IMR-90 (cell line): Measurements from ENCODE around the gene UBN1. TPM values are rescaled to one million over a fixed set of nuclear protein-coding genes. Genes with fewer than 3 reads are reported as not detected.
A peak's percentile ranks its signal among the peaks of the same experiment; 100 is the strongest.

Experiments used
- ATAC-seq: fragments of 200-7000 bp; cut with Tn5 transposase; 2 replicates; pipeline ENCODE4 v1.9.1; 2020; ENCODE audit warnings: low read depth, mild to moderate bottlenecking, moderate library complexity
- BruUV-seq: library from RNA; stranded (reverse); fragments of 400-500 nt; replicated peaks from 2 replicates; lab custom pipeline; 2021; lab: Mats Ljungman, UMichigan
- CTCF ChIA-PET: fragments of 300-600 bp; formaldehyde crosslinking; extraction: SDS; loops from one replicate; lab custom pipeline; 2021; ENCODE audit warnings: antibody characterized with exemption; lab: Yijun Ruan, JAX
- POLR2A ChIA-PET: fragments of 300-600 bp; sonication (Branson Sonifier 250); formaldehyde crosslinking; loops from one replicate; lab custom pipeline; 2022; ENCODE audit warnings: antibody characterized with exemption; ENCODE audit not compliant: unreplicated experiment; lab: Charles Lee
- DNase-seq: peaks from one replicate; pipeline ENCODE4 v3.0.0; 2013
- H2AFZ ChIP-seq: replicated peaks from 2 replicates; pipeline ENCODE3; 2013; ENCODE audit warnings: low read length, mild to moderate bottlenecking; ENCODE audit not compliant: poor library complexity
- H2AK5ac ChIP-seq: 2 replicates; pipeline ENCODE4 v1.6.1; 2013; ENCODE audit warnings: low read depth, low read length, inconsistent platforms
- H2AK9ac ChIP-seq: replicated peaks from 2 replicates; pipeline ENCODE3; 2013; ENCODE audit warnings: mild to moderate bottlenecking, low read depth, low read length, moderate library complexity; ENCODE audit not compliant: poor library complexity
- H2BK120ac ChIP-seq: 2 replicates; pipeline ENCODE4 v1.6.1; 2013; ENCODE audit warnings: low read depth, low read length, inconsistent platforms
- H2BK15ac ChIP-seq: 3 replicates; pipeline ENCODE4 v1.6.1; 2013; ENCODE audit warnings: low read depth, low read length, inconsistent platforms
- H2BK20ac ChIP-seq: 2 replicates; pipeline ENCODE4 v1.6.1; 2013; ENCODE audit warnings: low read depth, mild to moderate bottlenecking, inconsistent platforms, low read length, moderate library complexity
- H2BK5ac ChIP-seq: 2 replicates; pipeline ENCODE4 v1.6.1; 2013; ENCODE audit warnings: mild to moderate bottlenecking, low read depth, low read length, inconsistent platforms; ENCODE audit not compliant: poor library complexity, severe bottlenecking
- H3K14ac ChIP-seq: replicated peaks from 2 replicates; pipeline ENCODE4 v1.6.1; 2013; ENCODE audit warnings: low read depth, low read length, inconsistent platforms
- H3K18ac ChIP-seq: 2 replicates; pipeline ENCODE4 v1.6.1; 2013; ENCODE audit warnings: low read depth, low read length, control low read depth
- H3K23ac ChIP-seq: 2 replicates; pipeline ENCODE4 v1.6.1; 2013; ENCODE audit warnings: low read depth, low read length, inconsistent platforms
- H3K27ac ChIP-seq: 2 replicates; pipeline ENCODE4 v1.5.1; 2013; ENCODE audit warnings: mild to moderate bottlenecking, control low read depth, low read length; ENCODE audit not compliant: insufficient read depth
- H3K27me3 ChIP-seq: 2 replicates; pipeline ENCODE4 v1.6.1; 2013; ENCODE audit warnings: low read length; ENCODE audit not compliant: control insufficient read depth, insufficient read depth
- H3K36me3 ChIP-seq: 2 replicates; pipeline ENCODE4 v1.6.1; 2013; ENCODE audit warnings: low read length, mixed read lengths; ENCODE audit not compliant: control insufficient read depth, insufficient read depth
- H3K4ac ChIP-seq: 2 replicates; pipeline ENCODE4 v1.6.1; 2013; ENCODE audit warnings: low read depth, low read length, inconsistent platforms
- H3K4me1 ChIP-seq: 2 replicates; pipeline ENCODE4 v1.6.1; 2013; ENCODE audit warnings: low read length, mixed read lengths; ENCODE audit not compliant: control insufficient read depth, insufficient read depth
- H3K4me2 ChIP-seq: 2 replicates; pipeline ENCODE4 v1.6.1; 2013; ENCODE audit warnings: low read depth, mild to moderate bottlenecking, control low read depth, low read length, moderate library complexity
- H3K4me3 ChIP-seq: 2 replicates; pipeline ENCODE4 v1.5.1; 2013; ENCODE audit warnings: low read depth, mild to moderate bottlenecking, control low read depth, low read length, moderate library complexity; ENCODE audit not compliant: insufficient read depth
- H3K56ac ChIP-seq: 2 replicates; pipeline ENCODE4 v1.6.1; 2013; ENCODE audit warnings: low read length, inconsistent platforms; ENCODE audit not compliant: insufficient read depth; ENCODE audit errors: extremely low read depth
- H3K79me1 ChIP-seq, 2 experiments: 2 replicates each; pipeline ENCODE4 v1.6.1; 2013; ENCODE audit warnings: low read length in 2 of 2, inconsistent platforms in 1 of 2, low read depth in 1 of 2
- H3K9ac ChIP-seq: 2 replicates; pipeline ENCODE4 v1.6.1; 2013; ENCODE audit warnings: low read depth, low read length, control low read depth
- H3K9me1 ChIP-seq: 2 replicates; pipeline ENCODE4 v1.6.1; 2013; ENCODE audit warnings: low read length, inconsistent platforms; ENCODE audit not compliant: insufficient read depth
- H3K9me3 ChIP-seq: 2 replicates; pipeline ENCODE4 v1.6.1; 2013; ENCODE audit warnings: low read length; ENCODE audit not compliant: control insufficient read depth, insufficient read depth
- H4K20me1 ChIP-seq: 2 replicates; pipeline ENCODE4 v1.6.1; 2013; ENCODE audit warnings: low read length, inconsistent platforms; ENCODE audit not compliant: insufficient read depth
- H4K5ac ChIP-seq: 2 replicates; pipeline ENCODE4 v1.6.1; 2013; ENCODE audit warnings: mild to moderate bottlenecking, low read depth, low read length, control low read depth
- H4K8ac ChIP-seq, 2 experiments: 2 replicates each; pipeline ENCODE4 v1.6.1; 2013; ENCODE audit warnings: low read depth in 2 of 2, low read length in 2 of 2, control low read depth in 1 of 2, inconsistent platforms in 1 of 2
- H4K91ac ChIP-seq: 2 replicates; pipeline ENCODE4 v1.6.1; 2013; ENCODE audit warnings: low read depth, low read length, inconsistent platforms; ENCODE audit not compliant: insufficient read depth
- BHLHE40 ChIP-seq: fragments of 150-350 bp; IDR thresholded peaks from 2 replicates; pipeline ENCODE4 v1.6.1; 2016; ENCODE audit warnings: mild to moderate bottlenecking, low read depth, low read length
- CEBPB ChIP-seq: IDR thresholded peaks from 2 replicates; pipeline ENCODE4 v1.6.1; 2012; ENCODE audit warnings: low read depth, low read length, improper control_type of control experiment
- CHD1 ChIP-seq: IDR thresholded peaks from 2 replicates; pipeline ENCODE4 v1.6.1; 2012; ENCODE audit warnings: low read depth, low read length, improper control_type of control experiment
- CTCF ChIP-seq: conservative IDR thresholded peaks from 2 replicates; pipeline ENCODE4 v1.5.1; 2012; ENCODE audit warnings: mild to moderate bottlenecking, low read depth, low read length, improper control_type of control experiment
- FOS ChIP-seq: fragments of 150-350 bp; IDR thresholded peaks from 2 replicates; pipeline ENCODE4 v1.6.1; 2016; ENCODE audit warnings: low read depth, low read length
- MAFK ChIP-seq: IDR thresholded peaks from 2 replicates; pipeline ENCODE4 v1.6.1; 2012; ENCODE audit warnings: low read depth, low read length, improper control_type of control experiment
- MXI1 ChIP-seq: IDR thresholded peaks from 2 replicates; pipeline ENCODE4 v1.6.1; 2012; ENCODE audit warnings: low read depth, mild to moderate bottlenecking, low read length, moderate library complexity, borderline replicate concordance
- NFE2L2 ChIP-seq: fragments of 150-350 bp; IDR thresholded peaks from 2 replicates; pipeline ENCODE4 v1.6.1; 2016; ENCODE audit warnings: low read depth, mild to moderate bottlenecking, low read length
- POLR2A ChIP-seq: IDR thresholded peaks from 2 replicates; pipeline ENCODE4 v1.6.1; 2012; ENCODE audit warnings: mild to moderate bottlenecking, low read depth, low read length
- RAD21 ChIP-seq: IDR thresholded peaks from 2 replicates; pipeline ENCODE4 v1.6.1; 2012; ENCODE audit warnings: low read length, improper control_type of control experiment
- RCOR1 ChIP-seq: IDR thresholded peaks from 2 replicates; pipeline ENCODE4 v1.6.1; 2012; ENCODE audit warnings: mild to moderate bottlenecking, low read length, improper control_type of control experiment; ENCODE audit not compliant: insufficient replicate concordance
- RFX5 ChIP-seq: IDR thresholded peaks from 2 replicates; pipeline ENCODE4 v1.8.0; 2012; ENCODE audit warnings: low read depth, mild to moderate bottlenecking, low read length, moderate library complexity
- SMC3 ChIP-seq: fragments of 150-350 bp; IDR thresholded peaks from 2 replicates; pipeline ENCODE4 v1.6.1; 2016; ENCODE audit warnings: low read depth, mild to moderate bottlenecking, antibody characterized with exemption, low read length, moderate library complexity
- WGBS, 2 experiments: methylation state at CpG; one replicate each; pipeline versions ENCODE4 v1.1.5 to v1.1.7; 2013; ENCODE audit warnings: missing lambda C conversion rate in 2 of 2; ENCODE audit not compliant: insufficient read length in 1 of 2; ENCODE audit errors: extremely low coverage in 2 of 2; 5-methylcytosine and 5-hydroxymethylcytosine counted together
- dilution Hi-C: fragments of 300-500 bp; cut with HindIII; formaldehyde crosslinking; loops from one replicate; pipeline ENCODE4 v1.14.3; 2018; ENCODE audit warnings: low sequenced_read_pairs; ENCODE audit not compliant: unreplicated experiment
- in situ Hi-C: fragments of 300-500 bp; cut with MboI; formaldehyde crosslinking; loops from 3 replicates; pipeline ENCODE4 v1.14.3; 2019; ENCODE audit warnings: low sequenced_read_pairs, inconsistent platforms, mixed read lengths
- intact Hi-C: fragments of 100-400 bp; cut with micrococcal nuclease; formaldehyde crosslinking; loops from 2 replicates; pipeline ENCODE4 v1.10.0; 2022
- polyA plus RNA-seq, 3 experiments: library from polyadenylated mRNA; depleted of rRNA; stranded (reverse); fragments of >200 nt; gene quantifications; 2 replicates each; pipeline ENCODE4 v1.2.3, GENCODE V29; 2012; ENCODE audit warnings: low replicate concordance in 1 of 3
- total RNA-seq: library from RNA; depleted of rRNA; stranded (reverse); fragments of >200 nt; gene quantifications from 2 replicates; pipeline ENCODE4 v1.2.3, GENCODE V29; 2012
- TF ChIP-seq, protein P1 (sequence below): fragments of 150-350 bp; IDR thresholded peaks from 2 replicates; pipeline ENCODE4 v1.6.1; 2017; ENCODE audit warnings: mild to moderate bottlenecking, antibody characterized with exemption, low read length, low read depth
- TF ChIP-seq, protein P2 (sequence below): fragments of 150-350 bp; IDR thresholded peaks from 2 replicates; pipeline ENCODE4 v1.6.1; 2016; ENCODE audit warnings: low read depth, mild to moderate bottlenecking, low read length, moderate library complexity, borderline replicate concordance

Gene UBN1
- total and polyA plus RNA-seq, 2 of the 4 experiments (the other 2 are of a cell fraction) = 5.7 to 16.3 TPM

- CTCF ChIA-PET = interaction anchor here (0.6 kb wide), 1 partner anchor 14 kb away, joined by 3 read pairs; no protein-coding TSS in a partner anchor
- in situ Hi-C loops = no loop called here
- Histone ChIP-seq H3K18ac (no peak overlapping the region), H4K5ac (no peak overlapping the region), H3K4me2 (no peak overlapping the region), H3K9me1 (no peaks in the 10 kb centered on the region), H3K4me1 (no peaks in the 10 kb centered on the region), H2BK15ac (no peak overlapping the region), H3K36me3 (no peaks in the 10 kb centered on the region), H3K4me3 (no peak overlapping the region), H2AK5ac (no peak overlapping the region), H4K8ac (no peak overlapping the region), H2AFZ (no peak overlapping the region), H2BK120ac (no peak overlapping the region), H3K4ac (no peak overlapping the region), H3K27ac (no peak overlapping the region), H3K9ac (no peak overlapping the region), H4K91ac (no peak overlapping the region), H3K27me3 (peaks cover 11% of the 10 kb centered on the region), H3K9me3 (peaks cover 4% of the 10 kb centered on the region), H3K14ac (no peak overlapping the region), H3K79me1 (no peaks in the 10 kb centered on the region), H2BK20ac (no peak overlapping the region), H3K23ac (no peak overlapping the region), H3K56ac (no peak overlapping the region), H2BK5ac (no peak overlapping the region), H2AK9ac (peak overlapping the region; percentile 28), H4K20me1 (no peaks in the 10 kb centered on the region; the same call in 1 of the 2 replicates)
- POLR2A ChIA-PET = no interaction called here
- no peak for DNase-seq
- TF ChIP-seq POLR2A (no peak), CEBPB (no peak), FOS (no peak), CTCF (no peak), RCOR1 (no peak), CHD1 (no peak), MXI1 (no peak), RAD21 (no peak), BHLHE40 (no peak), MAFK (no peak), RFX5 (no peak), NFE2L2 (no peak), SMC3 (no peak)
- TF ChIP-seq, protein P1, sequence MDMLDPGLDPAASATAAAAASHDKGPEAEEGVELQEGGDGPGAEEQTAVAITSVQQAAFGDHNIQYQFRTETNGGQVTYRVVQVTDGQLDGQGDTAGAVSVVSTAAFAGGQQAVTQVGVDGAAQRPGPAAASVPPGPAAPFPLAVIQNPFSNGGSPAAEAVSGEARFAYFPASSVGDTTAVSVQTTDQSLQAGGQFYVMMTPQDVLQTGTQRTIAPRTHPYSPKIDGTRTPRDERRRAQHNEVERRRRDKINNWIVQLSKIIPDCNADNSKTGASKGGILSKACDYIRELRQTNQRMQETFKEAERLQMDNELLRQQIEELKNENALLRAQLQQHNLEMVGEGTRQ = no peak
- TF ChIP-seq, protein P2, sequence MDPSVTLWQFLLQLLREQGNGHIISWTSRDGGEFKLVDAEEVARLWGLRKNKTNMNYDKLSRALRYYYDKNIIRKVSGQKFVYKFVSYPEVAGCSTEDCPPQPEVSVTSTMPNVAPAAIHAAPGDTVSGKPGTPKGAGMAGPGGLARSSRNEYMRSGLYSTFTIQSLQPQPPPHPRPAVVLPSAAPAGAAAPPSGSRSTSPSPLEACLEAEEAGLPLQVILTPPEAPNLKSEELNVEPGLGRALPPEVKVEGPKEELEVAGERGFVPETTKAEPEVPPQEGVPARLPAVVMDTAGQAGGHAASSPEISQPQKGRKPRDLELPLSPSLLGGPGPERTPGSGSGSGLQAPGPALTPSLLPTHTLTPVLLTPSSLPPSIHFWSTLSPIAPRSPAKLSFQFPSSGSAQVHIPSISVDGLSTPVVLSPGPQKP = no peak
- no TSS peak for BruUV-seq
- intact Hi-C loops = no loop called here
- 80% methylated on average over 1 of the region's 11 CpGs; no CpG with 5 or more reads in 1 of the 2 experiments for WGBS, 2 experiments
- dilution Hi-C loops = no loop called here
- no peak for ATAC-seq
Measured at GRCh38 chr16:4900750-4901149, 53.5 kb downstream of the UBN1 start.
